HepG2 (cell line): ENCODE measurements around the gene PRR12. TPM values are rescaled to one million over a fixed set of nuclear protein-coding genes. Genes with fewer than 3 reads are reported as not detected.

Source experiments
- ATAC-seq: fragments of 200-7000 bp; cut with Tn5 transposase; 3 replicates; pipeline ENCODE4 v1.9.1; 2020; ENCODE audit warnings: mild to moderate bottlenecking, moderate library complexity
- BruUV-seq: library from RNA; stranded (reverse); fragments of 400-500 nt; replicated peaks from 2 replicates; lab custom pipeline; 2021; lab: Mats Ljungman, UMichigan
- CTCF ChIA-PET: fragments of 300-600 bp; formaldehyde crosslinking; extraction: SDS; loops from one replicate; lab custom pipeline; 2021; ENCODE audit warnings: low total read pairs, inconsistent platforms, low intra/inter-chr PET ratio; lab: Yijun Ruan, JAX
- POLR2A ChIA-PET: fragments of 350-600 bp; sonication (Branson Sonifier 250); formaldehyde crosslinking; loops from one replicate; lab custom pipeline; 2020; ENCODE audit warnings: antibody characterized with exemption, inconsistent platforms; lab: Yijun Ruan, JAX
- DNase-seq: peaks from one replicate; pipeline ENCODE4 v3.0.0-alpha.2; 2015; ENCODE audit warnings: low spot score
- FAIRE-seq: peaks from 3 replicates; lab custom pipeline; 2011; peaks lifted over from hg19 to GRCh38; lab: Jason Lieb, UNC
- H2AFZ ChIP-seq: one replicate; pipeline ENCODE4 v1.6.1; 2011; ENCODE audit warnings: low read length, inconsistent platforms
- H3K27ac ChIP-seq: fragments of 300-600 bp; 3 replicates; pipeline ENCODE4 v1.8.0; 2011; ENCODE audit warnings: mixed run types, mild to moderate bottlenecking, mixed read lengths, low read length, inconsistent platforms; ENCODE audit not compliant: insufficient read depth; ENCODE audit errors: extremely low read length
- H3K27me3 ChIP-seq, 2 experiments: fragments of 200-600 bp in 1 of 2; 2 replicates in 1 of 2; 3 replicates in 1 of 2; pipeline versions ENCODE4 v1.6.0 to v1.8.0; 2011; ENCODE audit warnings: low read length in 2 of 2, mild to moderate bottlenecking in 2 of 2, moderate library complexity in 2 of 2, inconsistent platforms in 1 of 2; ENCODE audit not compliant: insufficient read depth in 2 of 2, control insufficient read depth in 1 of 2
- H3K36me3 ChIP-seq, 2 experiments: fragments of 200-600 bp in 1 of 2; replicated peaks in 1 of 2; 2 replicates in 1 of 2; 3 replicates in 1 of 2; pipeline versions ENCODE4 v1.5.1 to v1.8.0; 2011; ENCODE audit warnings: low read length in 2 of 2, inconsistent platforms in 1 of 2; ENCODE audit not compliant: insufficient read depth in 2 of 2, control insufficient read depth in 1 of 2
- H3K4me1 ChIP-seq: 2 replicates; pipeline ENCODE4 v1.5.1; 2012; ENCODE audit warnings: low read length, inconsistent platforms; ENCODE audit not compliant: insufficient read depth
- H3K4me2 ChIP-seq: 2 replicates; pipeline ENCODE4 v1.6.0; 2011; ENCODE audit warnings: low read depth, low read length, inconsistent platforms
- H3K4me3 ChIP-seq, 3 experiments: fragments of 200-600 bp in 1 of 3; sonication (generic), shearing (Covaris generic) in 1 of 3; replicated peaks in 1 of 3; 2 replicates each; pipeline ENCODE4 v1.5.1; 2011 to 2016; ENCODE audit warnings: low read length in 3 of 3, inconsistent platforms in 2 of 3, low read depth in 2 of 3, mild to moderate bottlenecking in 2 of 3, control low read depth in 1 of 3, mixed read lengths in 1 of 3; ENCODE audit not compliant: insufficient read depth in 1 of 3
- H3K79me2 ChIP-seq: one replicate; pipeline ENCODE4 v1.6.1; 2011; ENCODE audit warnings: low read length, inconsistent platforms; ENCODE audit not compliant: insufficient read depth
- H3K9ac ChIP-seq: 2 replicates; pipeline ENCODE4 v1.6.0; 2011; ENCODE audit warnings: mild to moderate bottlenecking, low read depth, low read length, inconsistent platforms; ENCODE audit not compliant: insufficient read depth
- H3K9me3 ChIP-seq: 2 replicates; pipeline ENCODE4 v1.5.1; 2012; ENCODE audit warnings: mild to moderate bottlenecking, low read length
- H4K20me1 ChIP-seq: 2 replicates; pipeline ENCODE4 v1.6.0; 2011; ENCODE audit warnings: inconsistent platforms, mild to moderate bottlenecking, low read length, moderate library complexity; ENCODE audit not compliant: insufficient read depth
- ATF7-NPFF ChIP-seq: sonication (generic); formaldehyde crosslinking; IDR thresholded peaks from 2 replicates; pipeline ENCODE4 v1.8.1; 2023; ENCODE audit warnings: mild to moderate bottlenecking, low read depth, missing genetic modification reagents, moderate library complexity
- HOXD1 ChIP-seq: sonication (generic); formaldehyde crosslinking; IDR thresholded peaks from 2 replicates; pipeline ENCODE4 v1.5.0; 2020; ENCODE audit warnings: missing genetic modification reagents
- MAFF ChIP-seq: IDR thresholded peaks from 2 replicates; pipeline ENCODE4 v1.6.1; 2011; ENCODE audit warnings: low read depth, low read length, improper control_type of control experiment
- RBFOX2 ChIP-seq: fragments of 200-400 bp; formaldehyde crosslinking; IDR thresholded peaks from 2 replicates; pipeline ENCODE4 v1.6.1; 2017; ENCODE audit warnings: low read depth, mild to moderate bottlenecking, low read length
- ZNF18 ChIP-seq: sonication (generic); formaldehyde crosslinking; IDR thresholded peaks from 2 replicates; pipeline ENCODE4 v1.8.0; 2022; ENCODE audit warnings: mild to moderate bottlenecking, missing genetic modification reagents; ENCODE audit not compliant: insufficient replicate concordance
- WGBS: methylation state at CpG from one replicate; pipeline ENCODE4 v1.1.6; 2017; ENCODE audit warnings: low lambda C conversion rate; 5-methylcytosine and 5-hydroxymethylcytosine counted together
- in situ Hi-C: cut with HindIII; loops from 2 replicates; pipeline ENCODE4 v1.10.0; 2017; ENCODE audit warnings: low pct_unique_long_range_greater_than_20kb; ENCODE audit not compliant: extremely low pct_ligation_motif_present
- intact Hi-C: fragments of 100-400 bp; cut with micrococcal nuclease; formaldehyde crosslinking; loops from one replicate; pipeline ENCODE4 v1.10.0; 2022; ENCODE audit not compliant: unreplicated experiment
- polyA plus RNA-seq, 8 experiments: library from polyadenylated mRNA; depleted of rRNA in 3 of 8; stranded (reverse) in 7 of 8; unstranded in 1 of 8; fragments of >200 nt; fragmentation: Illumina TruSeq in 4 of 8; extraction: Trizol in 4 of 8; gene quantifications; 2 replicates each; pipeline versions ENCODE4 v1.2.1 to v1.2.3, GENCODE V29; 2011 to 2016; ENCODE audit warnings: low read depth in 4 of 8, missing spikeins in 1 of 8, mixed read lengths in 1 of 8; ENCODE audit not compliant: insufficient read depth in 1 of 8
- total RNA-seq, 5 experiments: library from RNA; depleted of rRNA; stranded (reverse); fragments of >200 nt; fragmentation: Illumina TruSeq; extraction: Trizol; gene quantifications; 2 replicates each; pipeline ENCODE4 v1.2.3, GENCODE V29; 2016; ENCODE audit warnings: low read depth in 1 of 5
- TF ChIP-seq, protein P1 (sequence below): sonication (generic); formaldehyde crosslinking; IDR thresholded peaks from 2 replicates; pipeline ENCODE4 v1.5.0; 2020; ENCODE audit warnings: mild to moderate bottlenecking, missing genetic modification reagents, borderline replicate concordance

Gene PRR12
- total and polyA plus RNA-seq, 2 of the 13 experiments (the other 11 are each of a cell fraction or from before 2014, with no cell fraction given): 0.62 to 1.5 TPM

DNA sequence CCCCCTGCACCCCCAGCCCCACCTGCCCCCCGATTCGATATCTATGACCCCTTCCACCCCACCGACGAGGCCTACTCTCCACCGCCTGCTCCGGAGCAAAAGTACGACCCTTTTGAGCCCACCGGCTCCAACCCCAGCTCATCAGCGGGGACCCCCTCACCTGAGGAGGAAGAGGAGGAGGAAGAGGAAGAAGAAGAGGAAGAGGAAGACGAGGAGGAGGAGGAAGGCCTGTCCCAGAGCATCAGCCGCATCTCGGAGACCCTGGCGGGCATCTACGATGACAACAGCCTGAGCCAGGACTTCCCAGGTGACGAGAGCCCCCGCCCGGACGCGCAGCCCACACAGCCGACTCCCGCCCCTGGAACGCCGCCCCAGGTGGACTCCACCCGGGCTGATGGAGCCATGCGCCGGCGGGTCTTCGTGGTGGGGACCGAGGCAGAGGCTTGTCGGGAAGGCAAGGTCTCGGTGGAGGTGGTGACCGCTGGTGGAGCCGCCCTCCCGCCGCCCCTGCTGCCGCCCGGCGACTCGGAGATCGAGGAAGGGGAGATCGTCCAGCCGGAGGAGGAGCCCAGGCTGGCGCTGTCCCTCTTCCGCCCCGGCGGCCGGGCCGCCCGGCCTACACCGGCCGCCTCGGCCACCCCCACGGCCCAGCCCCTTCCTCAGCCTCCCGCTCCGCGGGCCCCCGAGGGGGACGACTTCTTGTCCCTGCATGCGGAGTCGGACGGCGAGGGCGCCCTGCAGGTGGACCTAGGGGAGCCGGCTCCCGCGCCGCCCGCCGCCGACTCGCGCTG is 60.2 kb downstream of the PRR12 start:
- H3K27me3 ChIP-seq: no peaks in the 10 kb centered on the region
- 99% methylated on average over 68 of the region's 72 CpGs for WGBS
- peaks cover 17% of the 10 kb centered on the region for H3K4me1 ChIP-seq
- H3K4me3 ChIP-seq: no peak overlapping the region
- BruUV-seq: no TSS peak
- TF ChIP-seq RBFOX2 (peak; percentile 33; the same call in 1 of the 2 replicates), ATF7-NPFF (CRISPR knock-in tag) (no peak)
- no peaks in the 10 kb centered on the region for H4K20me1 ChIP-seq
- CTCF ChIA-PET: no interaction called here
- no peak for ATAC-seq
- H3K27ac ChIP-seq: no peak overlapping the region
- peaks cover 31 to 46% of the 10 kb centered on the region in 2 experiments; a peak in 4 of 5 replicates for H3K36me3 ChIP-seq
- no peaks in the 10 kb centered on the region for H3K9me3 ChIP-seq
- no peaks in the 10 kb centered on the region for H3K79me2 ChIP-seq
- H3K4me2 ChIP-seq: no peak overlapping the region
- POLR2A ChIA-PET: no interaction called here
- no peak overlapping the region for H3K9ac ChIP-seq
- intact Hi-C loops: no loop called here
- in situ Hi-C loops: no loop called here
- no peak overlapping the region for H2AFZ ChIP-seq
- FAIRE-seq: no peak
- DNase-seq: no peak

- intact Hi-C loops (no loop called here), in situ Hi-C loops (no loop called here)
- H3K27ac ChIP-seq: no peak overlapping the region
- 98% methylated on average over 104 of the region's 110 CpGs for WGBS
- H3K9ac ChIP-seq: no peak overlapping the region
- H3K27me3 ChIP-seq: no peaks in the 10 kb centered on the region
- CTCF ChIA-PET: no interaction called here
- H3K4me2 ChIP-seq: no peak overlapping the region
- no peak overlapping the region for H2AFZ ChIP-seq
- ATAC-seq: no peak
- H4K20me1 ChIP-seq: no peaks in the 10 kb centered on the region
- H3K36me3 ChIP-seq: peaks cover 32 to 47% of the 10 kb centered on the region in 2 experiments; a peak in 4 of 5 replicates
- POLR2A ChIA-PET: no interaction called here
- BruUV-seq: no TSS peak
- H3K79me2 ChIP-seq: no peaks in the 10 kb centered on the region
- H3K4me3 ChIP-seq: no peak overlapping the region
- peaks cover 15% of the 10 kb centered on the region for H3K4me1 ChIP-seq
- no peak for FAIRE-seq
- no peaks in the 10 kb centered on the region for H3K9me3 ChIP-seq
- no peak for DNase-seq
- TF ChIP-seq MAFF (no peak), ZNF18 (CRISPR knock-in tag) (no peak), HOXD1 (no peak)
- TF ChIP-seq, protein P1, sequence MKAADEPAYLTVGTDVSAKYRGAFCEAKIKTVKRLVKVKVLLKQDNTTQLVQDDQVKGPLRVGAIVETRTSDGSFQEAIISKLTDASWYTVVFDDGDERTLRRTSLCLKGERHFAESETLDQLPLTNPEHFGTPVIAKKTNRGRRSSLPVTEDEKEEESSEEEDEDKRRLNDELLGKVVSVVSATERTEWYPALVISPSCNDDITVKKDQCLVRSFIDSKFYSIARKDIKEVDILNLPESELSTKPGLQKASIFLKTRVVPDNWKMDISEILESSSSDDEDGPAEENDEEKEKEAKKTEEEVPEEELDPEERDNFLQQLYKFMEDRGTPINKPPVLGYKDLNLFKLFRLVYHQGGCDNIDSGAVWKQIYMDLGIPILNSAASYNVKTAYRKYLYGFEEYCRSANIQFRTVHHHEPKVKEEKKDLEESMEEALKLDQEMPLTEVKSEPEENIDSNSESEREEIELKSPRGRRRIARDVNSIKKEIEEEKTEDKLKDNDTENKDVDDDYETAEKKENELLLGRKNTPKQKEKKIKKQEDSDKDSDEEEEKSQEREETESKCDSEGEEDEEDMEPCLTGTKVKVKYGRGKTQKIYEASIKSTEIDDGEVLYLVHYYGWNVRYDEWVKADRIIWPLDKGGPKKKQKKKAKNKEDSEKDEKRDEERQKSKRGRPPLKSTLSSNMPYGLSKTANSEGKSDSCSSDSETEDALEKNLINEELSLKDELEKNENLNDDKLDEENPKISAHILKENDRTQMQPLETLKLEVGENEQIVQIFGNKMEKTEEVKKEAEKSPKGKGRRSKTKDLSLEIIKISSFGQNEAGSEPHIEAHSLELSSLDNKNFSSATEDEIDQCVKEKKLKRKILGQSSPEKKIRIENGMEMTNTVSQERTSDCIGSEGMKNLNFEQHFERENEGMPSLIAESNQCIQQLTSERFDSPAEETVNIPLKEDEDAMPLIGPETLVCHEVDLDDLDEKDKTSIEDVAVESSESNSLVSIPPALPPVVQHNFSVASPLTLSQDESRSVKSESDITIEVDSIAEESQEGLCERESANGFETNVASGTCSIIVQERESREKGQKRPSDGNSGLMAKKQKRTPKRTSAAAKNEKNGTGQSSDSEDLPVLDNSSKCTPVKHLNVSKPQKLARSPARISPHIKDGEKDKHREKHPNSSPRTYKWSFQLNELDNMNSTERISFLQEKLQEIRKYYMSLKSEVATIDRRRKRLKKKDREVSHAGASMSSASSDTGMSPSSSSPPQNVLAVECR (CRISPR knock-in tag): no peak
Measured at GRCh38 chr19:49651820-49652550, 61.0 kb downstream of the PRR12 start.
